MM.1S (cell line): ENCODE measurements around the gene ANXA10.

Source experiments
- DNase-seq: peaks from one replicate; pipeline ENCODE4 v3.0.0-alpha.2; 2015
- H2AFZ ChIP-seq: fragments of 300-600 bp; sonication (generic); 2 replicates; pipeline ENCODE4 v1.6.0; 2016; ENCODE audit warnings: antibody characterized with exemption, low read length
- H3F3A ChIP-seq: fragments of 300-600 bp; sonication (generic); 2 replicates; pipeline ENCODE4 v1.6.1; 2016; ENCODE audit warnings: mild to moderate bottlenecking, antibody characterized with exemption, low read length, moderate library complexity, mixed read lengths; ENCODE audit not compliant: insufficient read depth
- H3K27ac ChIP-seq: fragments of 300-600 bp; sonication (generic); 2 replicates; pipeline ENCODE4 v1.5.1; 2016; ENCODE audit warnings: mild to moderate bottlenecking, low read length
- H3K27me3 ChIP-seq: fragments of 300-600 bp; sonication (generic); replicated peaks from 2 replicates; pipeline ENCODE4 v1.6.0; 2016; ENCODE audit warnings: low read length; ENCODE audit not compliant: insufficient read depth
- H3K36me3 ChIP-seq: fragments of 300-600 bp; sonication (generic); replicated peaks from 2 replicates; pipeline ENCODE4 v1.6.1; 2016; ENCODE audit warnings: mild to moderate bottlenecking, low read length, mixed read lengths; ENCODE audit not compliant: insufficient read depth
- H3K4me1 ChIP-seq: fragments of 300-600 bp; sonication (generic); 2 replicates; pipeline ENCODE4 v1.6.1; 2016; ENCODE audit warnings: low read length, mixed read lengths
- H3K4me2 ChIP-seq: fragments of 300-600 bp; sonication (generic); 2 replicates; pipeline ENCODE4 v1.6.0; 2016; ENCODE audit warnings: low read depth, low read length
- H3K4me3 ChIP-seq: fragments of 300-600 bp; sonication (generic); 2 replicates; pipeline ENCODE4 v1.5.1; 2016; ENCODE audit warnings: low read length, mixed read lengths
- H3K79me2 ChIP-seq: fragments of 300-600 bp; sonication (generic); 2 replicates; pipeline ENCODE4 v1.6.1; 2016; ENCODE audit warnings: mixed run types, low read length, mixed read lengths
- H3K9ac ChIP-seq: fragments of 300-600 bp; sonication (generic); 2 replicates; pipeline ENCODE4 v1.6.1; 2016; ENCODE audit warnings: low read length, mixed read lengths
- H3K9me2 ChIP-seq: fragments of 300-600 bp; sonication (generic); replicated peaks from 2 replicates; pipeline ENCODE4 v1.6.1; 2016; ENCODE audit warnings: mild to moderate bottlenecking, low read length, mixed read lengths; ENCODE audit not compliant: insufficient read depth
- H3K9me3 ChIP-seq: fragments of 300-600 bp; sonication (generic); replicated peaks from 2 replicates; pipeline ENCODE4 v1.6.1; 2016; ENCODE audit warnings: mild to moderate bottlenecking, low read length, mixed read lengths; ENCODE audit not compliant: insufficient read depth
- H4K20me1 ChIP-seq: fragments of 300-600 bp; sonication (generic); 2 replicates; pipeline ENCODE4 v1.6.1; 2016; ENCODE audit warnings: mild to moderate bottlenecking, low read length, moderate library complexity, mixed read lengths; ENCODE audit not compliant: insufficient read depth
- CTCF ChIP-seq: fragments of 300-600 bp; sonication (generic); IDR thresholded peaks from 2 replicates; pipeline ENCODE4 v1.5.1; 2016; ENCODE audit warnings: antibody characterized with exemption, low read length, mixed read lengths
- EZH2 ChIP-seq: fragments of 300-600 bp; sonication (generic); optimal IDR thresholded peaks from 2 replicates; pipeline ENCODE3; 2017; ENCODE audit warnings: low read depth, mild to moderate bottlenecking, antibody characterized with exemption, low read length, mixed read lengths
- EZH2phosphoT487 ChIP-seq: fragments of 300-600 bp; sonication (generic); IDR thresholded peaks from 2 replicates; pipeline ENCODE4 v1.6.1; 2018; ENCODE audit warnings: antibody characterized with exemption, low read length

ANXA10 gene, protein sequence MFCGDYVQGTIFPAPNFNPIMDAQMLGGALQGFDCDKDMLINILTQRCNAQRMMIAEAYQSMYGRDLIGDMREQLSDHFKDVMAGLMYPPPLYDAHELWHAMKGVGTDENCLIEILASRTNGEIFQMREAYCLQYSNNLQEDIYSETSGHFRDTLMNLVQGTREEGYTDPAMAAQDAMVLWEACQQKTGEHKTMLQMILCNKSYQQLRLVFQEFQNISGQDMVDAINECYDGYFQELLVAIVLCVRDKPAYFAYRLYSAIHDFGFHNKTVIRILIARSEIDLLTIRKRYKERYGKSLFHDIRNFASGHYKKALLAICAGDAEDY

DNA sequence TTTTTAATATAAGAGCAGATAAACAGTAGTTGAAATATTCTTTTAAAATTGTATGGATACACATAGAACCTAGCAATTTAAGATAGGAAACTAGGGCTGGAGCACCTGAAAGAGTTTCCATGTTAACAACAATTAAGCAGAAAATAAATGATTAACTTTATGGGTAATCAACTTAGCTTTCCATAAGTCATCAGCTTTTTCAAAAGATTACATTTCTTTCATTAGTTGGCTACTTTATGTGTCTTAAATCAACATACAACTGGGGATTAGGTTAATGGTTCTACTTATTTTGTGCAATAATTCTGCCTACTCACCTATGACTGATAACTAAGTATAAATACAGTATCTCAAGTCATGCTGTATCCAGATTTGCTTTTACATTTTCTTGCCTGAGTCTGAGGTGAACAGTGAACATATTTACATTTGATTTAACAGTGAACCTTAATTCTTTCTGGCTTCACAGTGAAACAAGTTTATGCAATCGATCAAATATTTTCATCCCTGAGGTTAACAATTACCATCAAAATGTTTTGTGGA, at the start of gene ANXA10:
TSS of gene ANXA10 (plus strand) at position 362 of the 537 bp plus-strand sequence. CDS start at position 526, 164 bp downstream.
- no peaks in the 10 kb centered on the region for H3K79me2 ChIP-seq
- H3K9me3 ChIP-seq = 0 out of 2 replicates have a peak, but pooled peaks cover 4% of the 10 kb centered on the region
- no peaks in the 10 kb centered on the region for H3F3A ChIP-seq
- H3K36me3 ChIP-seq = no peaks in the 10 kb centered on the region
- no peak within 1 kb of the TSS for H3K4me2 ChIP-seq
- H2AFZ ChIP-seq = no peak within 1 kb of the TSS
- no peak within 1 kb of the TSS for H3K27ac ChIP-seq
- H3K4me3 ChIP-seq = no peak within 1 kb of the TSS
- H4K20me1 ChIP-seq = no peaks in the 10 kb centered on the region
- no peak for DNase-seq
- H3K9me2 ChIP-seq = no peaks in the 10 kb centered on the region
- no peak for TF ChIP-seq EZH2
- TF ChIP-seq EZH2phosphoT487 = no peak
- no peak for TF ChIP-seq CTCF
- H3K4me1 ChIP-seq = no peaks in the 10 kb centered on the region
- no peaks in the 10 kb centered on the region for H3K27me3 ChIP-seq
- H3K9ac ChIP-seq = no peak within 1 kb of the TSS

DNA sequence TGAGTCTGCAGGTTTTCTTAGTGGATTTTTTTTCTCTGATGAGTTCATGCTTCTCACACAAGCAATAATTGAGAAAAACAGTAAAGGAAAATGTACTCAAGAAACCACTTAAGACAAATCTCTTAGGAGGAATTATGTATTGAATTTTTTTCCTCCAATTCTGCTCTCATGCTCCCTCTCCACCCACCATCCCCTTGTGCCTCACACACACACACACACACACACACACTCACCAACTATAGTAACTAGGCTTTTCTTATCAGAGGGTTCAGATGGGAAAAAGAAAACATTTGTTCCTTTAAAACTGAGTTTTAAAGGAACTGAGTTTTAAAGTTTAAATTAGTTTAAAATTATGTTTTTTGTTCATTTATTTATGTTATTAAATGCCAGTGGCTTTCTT, 47.0 kb upstream of the ANXA10 start:
- H3K9ac ChIP-seq = no peak overlapping the region
- TF ChIP-seq CTCF (no peak), EZH2phosphoT487 (no peak), EZH2 (no peak)
- H3K4me1 ChIP-seq = no peaks in the 10 kb centered on the region
- no peaks in the 10 kb centered on the region for H4K20me1 ChIP-seq
- DNase-seq = no peak
- no peak overlapping the region for H2AFZ ChIP-seq
- no peaks in the 10 kb centered on the region for H3K27me3 ChIP-seq
- no peaks in the 10 kb centered on the region for H3K36me3 ChIP-seq
- H3K27ac ChIP-seq = no peak overlapping the region
- no peaks in the 10 kb centered on the region for H3K9me2 ChIP-seq
- no peaks in the 10 kb centered on the region for H3K79me2 ChIP-seq
- no peak overlapping the region for H3K4me2 ChIP-seq
- no peaks in the 10 kb centered on the region for H3F3A ChIP-seq
- H3K4me3 ChIP-seq = no peak overlapping the region
- no peaks in the 10 kb centered on the region; the same call in 1 of the 2 replicates for H3K9me3 ChIP-seq

DNA sequence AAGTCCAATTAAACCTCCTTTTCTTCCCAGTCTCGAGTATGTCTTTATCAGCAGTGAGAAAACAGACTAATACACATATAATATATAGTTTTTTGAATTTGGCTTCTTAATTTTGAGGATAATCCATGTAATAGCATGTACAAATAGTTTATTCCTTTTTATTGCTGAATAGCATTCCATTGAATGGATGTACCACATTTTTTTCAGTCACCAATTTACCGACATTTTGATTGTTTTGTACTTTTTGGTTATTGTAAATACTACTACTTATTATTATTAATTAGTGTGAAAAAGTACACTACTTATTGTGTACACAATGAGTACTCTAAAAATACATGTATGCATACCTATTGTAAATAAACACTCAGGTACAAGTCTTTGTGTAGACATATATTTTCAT, 42.3 kb upstream of the ANXA10 start:
- no peaks in the 10 kb centered on the region for H3F3A ChIP-seq
- H3K4me3 ChIP-seq = no peak overlapping the region
- no peaks in the 10 kb centered on the region for H3K79me2 ChIP-seq
- H3K9ac ChIP-seq = no peak overlapping the region
- H3K4me1 ChIP-seq = no peaks in the 10 kb centered on the region
- no peak for TF ChIP-seq CTCF
- H4K20me1 ChIP-seq = no peaks in the 10 kb centered on the region
- no peaks in the 10 kb centered on the region for H3K27me3 ChIP-seq
- H3K9me2 ChIP-seq = no peaks in the 10 kb centered on the region
- no peak overlapping the region for H3K4me2 ChIP-seq
- H3K9me3 ChIP-seq = no peaks in the 10 kb centered on the region
- no peak for DNase-seq
- H3K27ac ChIP-seq = no peak overlapping the region
- H2AFZ ChIP-seq = no peak overlapping the region
- H3K36me3 ChIP-seq = no peaks in the 10 kb centered on the region
